Raji (cell line): ENCODE measurements around the gene EPB41L4A.

Experiments
- POLR2A ChIP-seq: IDR thresholded peaks from 2 replicates; pipeline ENCODE4 v1.6.1; 2011; ENCODE audit warnings: low read depth, low read length, control low read depth; ENCODE audit not compliant: insufficient read depth

Gene EPB41L4A

DNA sequence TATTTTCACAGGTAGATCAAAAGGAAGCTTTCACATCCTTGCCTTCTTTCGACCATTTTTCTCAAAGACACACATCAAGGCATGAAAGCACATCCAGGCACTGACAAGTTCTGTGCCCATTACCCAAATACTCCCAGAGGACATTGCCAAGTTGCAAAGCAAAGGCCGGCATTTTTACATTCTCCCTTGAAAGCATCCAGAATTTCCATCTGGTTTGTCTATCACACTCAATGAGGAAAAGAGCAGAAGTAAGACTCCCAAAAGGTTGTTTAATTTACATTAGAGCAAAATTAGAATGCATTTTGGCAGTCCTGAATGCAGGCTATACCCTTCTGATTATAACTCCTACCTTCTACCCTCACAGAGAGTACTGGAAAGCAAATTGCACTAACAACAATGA, 160.5 kb downstream of the EPB41L4A start:
- no peak for TF ChIP-seq POLR2A

DNA sequence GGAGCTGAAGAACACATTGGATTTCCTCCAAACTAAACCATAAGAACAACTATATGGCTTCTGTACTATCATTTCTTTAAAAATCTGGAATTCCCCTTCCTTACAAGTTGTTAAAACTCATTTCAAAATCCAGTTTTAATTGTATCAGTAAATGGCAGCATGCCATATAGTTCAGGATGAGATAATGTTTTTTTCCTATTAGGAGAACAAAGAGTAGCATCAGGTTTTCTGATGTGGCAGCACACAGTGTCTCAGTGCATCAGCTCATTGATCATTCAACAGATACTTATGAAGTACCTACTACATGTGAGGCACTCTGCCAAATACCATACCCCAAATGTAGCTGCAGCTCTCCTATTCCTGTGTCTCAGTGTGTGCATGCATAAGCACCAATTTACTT, 161.1 kb downstream of the EPB41L4A start:
- TF ChIP-seq POLR2A: no peak

DNA sequence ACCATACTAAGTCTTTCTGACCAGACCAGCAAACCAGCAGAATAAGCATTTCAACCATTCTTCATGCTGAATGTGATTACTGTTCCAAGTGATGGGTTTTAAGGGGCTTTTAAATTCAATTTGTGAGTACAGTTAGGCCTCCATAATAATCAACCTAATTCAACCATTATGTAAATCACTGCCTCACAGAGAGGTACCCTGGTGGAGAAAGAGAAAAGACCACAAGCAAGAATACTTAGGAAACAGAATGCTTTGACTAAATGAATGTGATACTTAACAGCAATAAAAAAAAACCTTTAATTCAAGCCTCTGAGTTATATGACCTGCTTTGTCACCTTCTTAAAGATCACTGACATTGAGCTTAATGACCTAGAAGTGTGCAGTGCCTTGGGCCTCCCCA, 162.1 kb downstream of the EPB41L4A start:
- TF ChIP-seq POLR2A: no peak

DNA sequence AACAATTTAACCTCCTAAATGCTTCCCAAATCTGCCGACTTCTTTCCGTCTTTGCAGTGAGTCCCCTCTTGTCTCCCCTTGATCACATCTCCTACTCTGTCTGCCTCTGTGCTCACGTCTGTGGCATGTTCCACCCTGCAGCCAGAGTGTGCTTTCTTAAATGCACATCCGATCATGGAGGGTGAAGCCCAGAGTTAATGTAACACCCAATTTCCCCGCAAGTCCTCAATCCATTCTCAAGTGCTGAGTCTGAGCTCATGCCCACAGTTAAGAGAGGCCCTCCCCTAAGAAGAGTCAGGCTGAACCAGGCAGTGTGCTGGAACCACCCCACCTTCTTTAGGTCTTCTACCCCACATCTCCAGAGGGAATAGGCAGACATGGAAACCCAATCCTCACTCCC, 164.8 kb downstream of the EPB41L4A start:
- no peak for TF ChIP-seq POLR2A

DNA sequence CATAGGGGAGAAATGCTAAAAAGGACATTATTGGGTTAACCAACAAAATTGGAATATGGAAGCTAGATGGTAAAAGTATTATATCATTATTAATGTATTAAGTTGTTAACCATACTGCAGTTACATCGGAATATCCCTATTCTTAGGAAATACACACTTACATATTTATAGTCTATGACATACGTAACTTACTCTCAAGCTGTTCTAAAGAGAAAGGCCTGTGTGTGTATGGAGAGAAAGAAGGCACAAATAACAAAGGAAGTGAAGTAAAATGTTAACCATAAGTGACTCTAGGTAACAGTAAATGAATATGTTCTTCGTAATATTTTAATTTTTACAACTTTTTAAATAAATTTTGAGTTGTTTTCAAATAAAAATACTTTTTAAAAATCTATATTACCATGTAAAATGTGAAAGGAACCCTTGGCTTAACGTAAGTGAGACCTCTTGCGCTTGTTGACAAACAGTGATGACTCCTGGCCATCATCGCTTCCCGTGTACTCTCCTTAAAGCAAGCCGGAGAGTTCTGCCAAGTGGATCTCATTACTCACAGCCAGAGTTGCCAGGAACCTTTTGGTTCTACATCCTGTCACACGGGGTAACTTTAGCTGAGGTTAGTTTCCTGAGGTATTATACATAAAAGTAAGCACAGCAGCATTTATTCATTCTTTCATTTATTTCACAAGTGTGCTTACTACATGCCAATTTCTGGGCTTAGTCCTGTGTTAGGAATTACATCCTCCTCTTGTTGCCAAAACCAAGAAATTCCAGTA, 165.4 kb downstream of the EPB41L4A start:
- TF ChIP-seq POLR2A: no peak

DNA sequence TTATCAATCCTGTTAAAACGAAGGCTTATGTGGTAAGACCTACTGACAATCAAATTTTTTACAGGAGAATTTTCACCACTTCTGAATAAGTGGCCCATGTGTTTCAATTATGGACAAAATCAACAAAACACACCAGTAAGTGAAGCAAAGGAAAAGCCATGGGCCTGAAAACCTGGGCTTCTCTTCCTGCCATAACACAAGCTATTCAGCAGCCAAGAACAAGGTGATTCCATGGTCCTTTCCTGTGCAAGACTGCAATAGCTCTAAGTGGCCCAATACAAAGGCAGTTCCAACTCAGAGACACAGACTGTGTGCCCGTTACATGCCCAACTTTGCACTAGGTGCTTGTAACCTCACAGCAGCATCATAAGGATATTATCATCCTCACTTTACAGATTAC, 168.5 kb downstream of the EPB41L4A start:
- TF ChIP-seq POLR2A: no peak

DNA sequence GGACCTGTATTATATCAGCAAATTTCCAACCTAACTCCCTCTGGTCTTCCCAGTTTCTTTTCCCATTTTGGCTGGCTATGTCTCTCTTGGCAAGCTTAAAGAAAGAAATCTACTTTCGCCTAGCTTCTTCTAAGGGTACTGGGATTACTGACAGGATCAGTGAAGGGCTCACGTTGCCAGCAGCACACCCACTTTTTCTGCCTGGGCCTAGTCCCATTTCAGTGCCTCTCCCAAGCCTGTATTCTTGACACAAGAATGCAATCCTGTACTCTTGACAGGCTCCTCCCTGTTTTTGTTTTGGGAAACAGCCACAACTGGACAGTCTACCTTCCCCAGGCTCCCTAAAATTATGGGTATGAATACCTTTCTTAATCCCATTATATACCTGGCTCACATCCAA, 170.5 kb downstream of the EPB41L4A start:
- no peak for TF ChIP-seq POLR2A

DNA sequence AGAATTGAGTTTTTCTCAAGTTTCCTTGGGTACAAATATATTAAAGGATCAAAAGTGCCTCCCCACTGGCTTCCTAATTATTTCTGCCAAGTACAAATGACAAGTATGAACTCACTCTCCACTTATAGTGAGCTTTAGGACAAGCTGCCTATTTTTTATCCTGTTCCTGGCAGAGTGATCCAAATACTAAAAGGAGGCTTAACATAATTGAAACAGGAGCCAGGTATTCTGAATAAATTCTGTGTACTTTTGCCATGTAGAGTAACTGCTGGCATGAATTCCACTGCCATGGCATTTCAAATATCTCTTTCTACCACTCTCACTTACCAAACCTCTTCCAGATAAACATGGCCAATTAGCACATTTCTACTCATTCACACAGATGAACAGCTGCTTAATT, 171.1 kb downstream of the EPB41L4A start:
- TF ChIP-seq POLR2A: no peak

DNA sequence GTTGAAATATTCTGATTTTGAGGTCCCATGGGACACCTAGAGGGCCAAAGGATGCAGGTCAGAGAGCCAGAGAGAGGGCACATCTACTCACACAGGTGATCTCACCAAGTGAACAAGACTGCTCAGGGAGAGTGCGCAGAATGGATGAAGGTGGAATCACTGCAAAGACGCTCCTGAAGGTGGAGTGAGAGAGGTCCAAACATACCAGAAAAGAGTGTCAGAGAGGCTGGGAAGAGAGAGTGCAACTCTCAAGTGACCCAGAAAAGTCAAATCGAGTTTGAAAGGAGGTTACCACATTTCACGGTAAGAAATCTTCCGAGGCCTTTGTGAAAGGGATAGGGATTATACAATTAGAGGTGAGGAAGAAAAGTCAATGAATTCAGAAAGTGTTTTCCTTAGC, 173.4 kb downstream of the EPB41L4A start:
- TF ChIP-seq POLR2A: no peak

DNA sequence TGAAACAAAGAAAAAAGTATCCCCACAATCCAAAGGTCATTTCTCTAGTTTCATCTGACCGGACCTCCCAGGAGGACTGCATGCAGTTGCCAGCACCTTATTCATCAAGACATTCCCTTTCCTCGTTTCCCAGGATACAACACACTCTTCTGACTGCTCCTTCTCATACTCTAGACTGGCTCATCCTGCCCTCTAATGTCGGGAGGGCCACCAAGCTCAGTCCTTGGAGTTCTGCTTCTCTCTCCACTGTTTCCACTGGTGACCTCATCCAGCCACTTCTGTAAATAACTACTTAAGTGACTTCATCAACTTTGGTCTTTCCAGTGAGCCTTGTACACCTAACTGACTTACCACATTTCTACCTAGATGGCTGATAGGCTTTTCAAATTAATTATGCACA, 179.1 kb downstream of the EPB41L4A start:
- TF ChIP-seq POLR2A: no peak

DNA sequence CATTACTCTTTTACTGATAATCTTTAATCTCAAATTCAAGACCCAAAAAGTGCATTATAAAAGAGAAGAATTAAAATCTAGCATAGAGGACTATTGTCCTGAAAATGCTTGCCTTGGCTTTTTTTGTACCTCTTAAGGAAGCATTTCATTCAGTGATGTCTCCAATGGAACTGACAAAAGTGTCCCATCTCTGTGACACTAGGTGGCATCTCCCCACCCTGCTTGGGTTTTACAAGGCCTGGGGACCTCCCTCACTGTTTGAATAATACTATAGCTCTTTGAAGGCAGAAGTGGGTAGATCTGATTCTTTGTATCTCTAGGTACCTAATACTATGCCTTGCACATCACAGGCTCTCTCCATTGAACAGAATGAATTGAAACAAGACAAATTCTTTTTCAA, 180.6 kb downstream of the EPB41L4A start:
- no peak for TF ChIP-seq POLR2A

DNA sequence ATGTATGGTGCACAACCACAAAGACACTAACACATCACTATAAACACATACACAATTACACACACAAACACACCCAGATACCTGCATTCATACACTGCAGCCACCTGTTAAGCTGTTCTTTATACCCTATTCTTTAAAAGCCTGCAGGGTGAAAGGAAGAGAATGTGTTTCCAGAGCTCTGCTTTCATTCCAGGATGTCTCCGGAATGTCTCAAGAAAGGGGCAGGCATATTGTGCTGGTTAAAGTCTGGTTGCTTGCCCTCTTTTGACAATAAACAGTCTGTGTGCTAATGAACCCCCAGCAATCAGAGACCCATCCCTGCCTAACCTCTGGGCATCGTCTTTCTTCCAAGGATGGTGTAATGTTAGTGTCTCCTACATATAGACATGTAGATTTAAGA, 181.6 kb downstream of the EPB41L4A start:
- TF ChIP-seq POLR2A: no peak

DNA sequence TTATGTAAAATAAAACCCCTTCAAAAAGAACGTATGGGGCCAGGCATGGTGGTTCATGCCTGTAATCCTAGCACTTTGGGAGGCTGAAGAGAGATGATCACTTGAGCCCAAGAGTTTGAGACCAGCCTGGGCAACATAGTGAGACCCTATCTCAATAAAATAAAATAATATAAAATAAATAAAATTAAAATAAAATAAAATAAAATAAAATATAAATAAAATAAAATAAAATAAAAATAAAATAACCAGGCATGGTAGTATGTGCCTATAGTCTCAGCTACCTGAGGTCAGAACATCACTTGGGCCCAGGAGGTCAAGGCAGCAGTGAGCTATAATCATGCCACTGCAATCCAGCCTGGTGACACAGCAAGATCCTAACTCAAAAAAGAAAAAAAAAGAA, 185.1 kb downstream of the EPB41L4A start:
- TF ChIP-seq POLR2A: no peak

DNA sequence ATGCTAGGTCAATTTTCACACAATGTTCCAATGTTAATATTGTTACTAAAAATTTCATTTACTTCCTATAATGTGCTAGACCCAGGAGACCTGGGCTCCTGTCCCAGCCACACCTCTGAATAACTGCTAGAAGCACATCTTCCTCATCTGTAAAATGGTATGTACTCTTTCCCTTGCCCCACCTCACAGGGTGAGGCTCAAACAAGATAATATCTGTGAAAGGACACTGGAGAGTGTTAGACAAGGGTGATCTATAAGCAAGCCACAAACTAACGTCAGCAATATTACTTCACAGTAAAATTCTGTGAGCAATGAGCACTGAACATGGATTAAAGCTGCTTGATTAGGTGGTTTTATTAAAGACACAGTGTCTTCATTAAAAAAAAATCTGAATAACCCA, 186.4 kb downstream of the EPB41L4A start:
- no peak for TF ChIP-seq POLR2A

DNA sequence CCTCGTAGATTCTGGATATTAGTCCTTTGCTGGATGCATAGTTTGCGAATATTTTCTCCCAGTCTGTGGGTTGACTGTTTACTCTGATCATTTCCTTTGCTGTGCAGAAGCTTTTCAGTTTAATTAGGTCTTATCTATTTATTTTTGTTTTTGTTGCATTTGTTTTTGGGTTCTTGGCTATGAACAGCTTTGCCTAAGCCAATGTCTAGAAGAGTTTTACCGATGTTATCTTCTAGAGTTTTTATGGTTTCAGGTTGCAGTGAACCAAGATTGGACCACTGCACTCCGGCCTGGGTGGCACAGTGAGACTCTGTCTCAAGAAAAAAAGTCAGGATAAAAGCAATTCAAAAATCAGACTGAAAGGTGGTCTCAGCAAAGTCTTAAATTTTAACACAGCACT, 188.5 kb downstream of the EPB41L4A start:
- TF ChIP-seq POLR2A: no peak

DNA sequence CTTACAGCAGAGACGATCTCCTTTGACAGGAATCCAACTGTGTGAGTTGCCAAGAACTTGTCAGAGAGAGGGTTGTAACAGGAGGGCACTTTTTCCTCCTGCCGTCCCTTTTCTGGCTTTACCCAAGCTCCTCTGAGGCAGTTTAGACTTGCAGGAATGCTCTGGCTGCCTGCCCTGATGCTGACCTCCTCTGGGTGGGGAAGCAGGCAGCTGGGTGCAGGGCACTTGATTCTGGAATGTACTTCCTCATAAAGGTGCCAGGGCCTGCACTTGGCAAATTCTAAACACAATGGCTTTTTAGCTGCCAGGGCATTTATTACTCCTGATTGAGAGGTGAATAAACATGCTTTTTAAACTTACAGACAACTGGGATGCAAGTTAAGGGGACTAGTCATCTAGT, 190.4 kb downstream of the EPB41L4A start:
- no peak for TF ChIP-seq POLR2A
